Fibroblast of lung (primary cell): ENCODE results near the gene ELOVL2. TPM values are rescaled to one million over a fixed set of nuclear protein-coding genes. Genes with fewer than 3 reads are reported as not detected.

Experiments used
- DNase-seq, 2 donors: peaks; one replicate each; pipeline versions ENCODE4 v3.0.0 to v3.0.0-alpha.2; 2010; ENCODE audit warnings: low read depth in 2 of 2
- H2AFZ ChIP-seq: 2 replicates; pipeline ENCODE4 v1.5.1; 2012; ENCODE audit warnings: low read length, control low read depth, inconsistent platforms
- H3K27ac ChIP-seq: 2 replicates; pipeline ENCODE4 v1.5.1; 2011; ENCODE audit warnings: low read length, control low read depth; ENCODE audit not compliant: insufficient read depth
- H3K27me3 ChIP-seq: 2 replicates; pipeline ENCODE4 v1.5.1; 2011; ENCODE audit warnings: mild to moderate bottlenecking, low read length; ENCODE audit not compliant: control insufficient read depth, insufficient read depth
- H3K36me3 ChIP-seq: 2 replicates; pipeline ENCODE4 v1.5.1; 2011; ENCODE audit warnings: low read length; ENCODE audit not compliant: control insufficient read depth, insufficient read depth
- H3K4me1 ChIP-seq: 2 replicates; pipeline ENCODE4 v1.5.1; 2011; ENCODE audit warnings: low read length; ENCODE audit not compliant: control insufficient read depth, insufficient read depth; ENCODE audit errors: extremely low read depth
- H3K4me2 ChIP-seq: 2 replicates; pipeline ENCODE4 v1.5.1; 2011; ENCODE audit warnings: low read length, control low read depth; ENCODE audit not compliant: insufficient read depth; ENCODE audit errors: extremely low read depth
- H3K4me3 ChIP-seq, 4 experiments: fragments of 200-600 bp in 1 of 4; sonication (generic) in 1 of 4; replicated peaks in 1 of 4; 2 replicates each; pipeline ENCODE4 v1.5.1; 2011 to 2016; ENCODE audit warnings: low read length in 4 of 4, low read depth in 3 of 4, mild to moderate bottlenecking in 3 of 4, control low read depth in 2 of 4, inconsistent platforms in 1 of 4, mixed read lengths in 1 of 4; ENCODE audit not compliant: insufficient read depth in 1 of 4; ENCODE audit errors: control extremely low read depth in 1 of 4
- H3K79me2 ChIP-seq: 2 replicates; pipeline ENCODE4 v1.5.1; 2012; ENCODE audit warnings: mild to moderate bottlenecking, low read length, inconsistent platforms; ENCODE audit not compliant: control insufficient read depth, insufficient read depth
- H3K9ac ChIP-seq: 2 replicates; pipeline ENCODE4 v1.5.1; 2011; ENCODE audit warnings: mild to moderate bottlenecking, low read length, control low read depth; ENCODE audit not compliant: insufficient read depth
- H3K9me3 ChIP-seq: 2 replicates; pipeline ENCODE4 v1.5.1; 2012; ENCODE audit warnings: low read depth, low read length; ENCODE audit not compliant: control insufficient read depth, insufficient read depth
- H4K20me1 ChIP-seq: 2 replicates; pipeline ENCODE4 v1.5.1; 2011; ENCODE audit warnings: low read length; ENCODE audit not compliant: control insufficient read depth, insufficient read depth; ENCODE audit errors: extremely low read depth
- CTCF ChIP-seq, 2 donors: IDR thresholded peaks in 1 of 2; conservative IDR thresholded peaks in 1 of 2; 1 replicate in 1 of 2; 2 replicates in 1 of 2; pipeline ENCODE4 v1.5.1; 2011 to 2012; ENCODE audit warnings: low read length in 2 of 2, control low read depth in 1 of 2, inconsistent platforms in 1 of 2, low read depth in 1 of 2, mild to moderate bottlenecking in 1 of 2
- EZH2 ChIP-seq: IDR thresholded peaks from 2 replicates; pipeline ENCODE4 v1.5.1; 2012; ENCODE audit warnings: low read length, control low read depth, mild to moderate bottlenecking; ENCODE audit errors: missing control alignments
- polyA plus RNA-seq, 2 donors: library from polyadenylated mRNA; depleted of rRNA in 1 of 2; stranded (reverse) in 1 of 2; unstranded in 1 of 2; fragments of >200 nt; gene quantifications; 2 replicates each; pipeline ENCODE4 v1.2.1, GENCODE V29; 2011 to 2012; ENCODE audit warnings: missing spikeins in 1 of 2
- total RNA-seq: library from RNA; depleted of rRNA; stranded (reverse); fragments of >200 nt; gene quantifications from 2 replicates; pipeline ENCODE4 v1.2.1, GENCODE V29; 2014

ELOVL2 gene
- total and polyA plus RNA-seq, 2 donors (not counting 1 experiment from before 2014, with no cell fraction given): under 0.01 to 13.9 TPM

- no peak for DNase-seq
- no peak overlapping the region for H3K4me3 ChIP-seq
- no peaks in the 10 kb centered on the region for H3K9me3 ChIP-seq
- no peak overlapping the region for H3K27ac ChIP-seq
- TF ChIP-seq EZH2: no peak
- TF ChIP-seq CTCF (conservative IDR thresholded peaks at IDR 0.05 in 1 of 2, IDR thresholded peaks at IDR 0.05 in 1 of 2; ENCODE audit: low read depth in 1 of 2, low read length in 2 of 2): no peak
- no peaks in the 10 kb centered on the region for H3K79me2 ChIP-seq
- no peaks in the 10 kb centered on the region for H3K36me3 ChIP-seq
- H3K27me3 ChIP-seq: no peaks in the 10 kb centered on the region
- no peak overlapping the region for H2AFZ ChIP-seq
- no peaks in the 10 kb centered on the region for H4K20me1 ChIP-seq
- H3K4me1 ChIP-seq: peaks cover 4% of the 10 kb centered on the region
- no peak overlapping the region for H3K4me2 ChIP-seq
- no peak overlapping the region for H3K9ac ChIP-seq
These were observed 73.4 kb downstream of the ELOVL2 start for GRCh38 chr6:10970731-10971130.

GRCh38 chr6:10968776-10969175 is 75.3 kb downstream of the ELOVL2 start:
- H3K27ac ChIP-seq: no peak overlapping the region
- no peak for TF ChIP-seq CTCF (conservative IDR thresholded peaks at IDR 0.05 in 1 of 2, IDR thresholded peaks at IDR 0.05 in 1 of 2; ENCODE audit: low read depth in 1 of 2, low read length in 2 of 2)
- no peak for TF ChIP-seq EZH2
- no peak overlapping the region for H3K4me2 ChIP-seq
- no peaks in the 10 kb centered on the region for H4K20me1 ChIP-seq
- no peak overlapping the region for H3K9ac ChIP-seq
- H3K36me3 ChIP-seq: no peaks in the 10 kb centered on the region
- peaks cover 4% of the 10 kb centered on the region for H3K4me1 ChIP-seq
- no peaks in the 10 kb centered on the region for H3K27me3 ChIP-seq
- peak in 1 of 2 donors; percentile 92 for DNase-seq
- no peak overlapping the region for H2AFZ ChIP-seq
- no peaks in the 10 kb centered on the region for H3K9me3 ChIP-seq
- H3K4me3 ChIP-seq: no peak overlapping the region
- H3K79me2 ChIP-seq: no peaks in the 10 kb centered on the region

- no peak for DNase-seq
- no peaks in the 10 kb centered on the region for H3K79me2 ChIP-seq
- H3K9ac ChIP-seq: no peak overlapping the region
- no peak overlapping the region for H3K4me2 ChIP-seq
- H2AFZ ChIP-seq: no peak overlapping the region
- no peaks in the 10 kb centered on the region for H4K20me1 ChIP-seq
- H3K27ac ChIP-seq: no peak overlapping the region
- H3K36me3 ChIP-seq: no peaks in the 10 kb centered on the region
- no peak for TF ChIP-seq EZH2
- no peak for TF ChIP-seq CTCF (conservative IDR thresholded peaks at IDR 0.05 in 1 of 2, IDR thresholded peaks at IDR 0.05 in 1 of 2; ENCODE audit: low read depth in 1 of 2, low read length in 2 of 2)
- H3K9me3 ChIP-seq: no peaks in the 10 kb centered on the region
- H3K27me3 ChIP-seq: no peaks in the 10 kb centered on the region
- peaks cover 10% of the 10 kb centered on the region for H3K4me1 ChIP-seq
- H3K4me3 ChIP-seq: no peak overlapping the region
These were observed 79.4 kb downstream of the ELOVL2 start for GRCh38 chr6:10964684-10965083.
